ENCODE data around the gene SDK1.

DNA sequence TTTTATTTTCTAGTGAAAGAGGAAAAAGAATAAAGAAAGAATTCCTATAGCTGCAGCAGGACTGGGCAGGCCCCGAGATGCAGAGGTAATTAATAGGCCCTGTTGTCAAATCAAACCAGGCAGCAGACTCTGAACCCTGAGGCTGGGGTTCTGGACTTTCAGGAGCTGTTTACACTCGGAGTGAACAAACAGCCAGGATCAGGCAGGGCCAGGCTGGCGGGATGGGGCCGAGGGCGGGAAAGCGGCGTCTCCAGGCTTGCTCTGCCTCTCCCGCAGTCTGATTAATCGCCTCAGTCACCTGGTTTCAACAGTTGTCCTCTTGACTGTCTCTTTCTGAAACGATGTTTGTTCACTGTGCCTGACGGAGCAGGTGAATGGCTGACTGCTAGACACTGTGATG lies 705.6 kb downstream of the SDK1 start:
- TF ChIP-seq, protein P1, sequence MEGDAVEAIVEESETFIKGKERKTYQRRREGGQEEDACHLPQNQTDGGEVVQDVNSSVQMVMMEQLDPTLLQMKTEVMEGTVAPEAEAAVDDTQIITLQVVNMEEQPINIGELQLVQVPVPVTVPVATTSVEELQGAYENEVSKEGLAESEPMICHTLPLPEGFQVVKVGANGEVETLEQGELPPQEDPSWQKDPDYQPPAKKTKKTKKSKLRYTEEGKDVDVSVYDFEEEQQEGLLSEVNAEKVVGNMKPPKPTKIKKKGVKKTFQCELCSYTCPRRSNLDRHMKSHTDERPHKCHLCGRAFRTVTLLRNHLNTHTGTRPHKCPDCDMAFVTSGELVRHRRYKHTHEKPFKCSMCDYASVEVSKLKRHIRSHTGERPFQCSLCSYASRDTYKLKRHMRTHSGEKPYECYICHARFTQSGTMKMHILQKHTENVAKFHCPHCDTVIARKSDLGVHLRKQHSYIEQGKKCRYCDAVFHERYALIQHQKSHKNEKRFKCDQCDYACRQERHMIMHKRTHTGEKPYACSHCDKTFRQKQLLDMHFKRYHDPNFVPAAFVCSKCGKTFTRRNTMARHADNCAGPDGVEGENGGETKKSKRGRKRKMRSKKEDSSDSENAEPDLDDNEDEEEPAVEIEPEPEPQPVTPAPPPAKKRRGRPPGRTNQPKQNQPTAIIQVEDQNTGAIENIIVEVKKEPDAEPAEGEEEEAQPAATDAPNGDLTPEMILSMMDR (IDR thresholded peaks at IDR 0.05): no peak
- no peak for TF ChIP-seq POLR2A (IDR thresholded peaks at IDR 0.05)
